HG03521 (cell line): ENCODE measurements around the gene TNNI2.

Source experiments
- ATAC-seq: cut with Tn5 transposase; IDR thresholded peaks from one replicate; pipeline ENCODE4 v1.9.1; 2021; ENCODE audit warnings: mild to moderate bottlenecking, moderate library complexity; ENCODE audit not compliant: unreplicated experiment

TNNI2 gene

DNA sequence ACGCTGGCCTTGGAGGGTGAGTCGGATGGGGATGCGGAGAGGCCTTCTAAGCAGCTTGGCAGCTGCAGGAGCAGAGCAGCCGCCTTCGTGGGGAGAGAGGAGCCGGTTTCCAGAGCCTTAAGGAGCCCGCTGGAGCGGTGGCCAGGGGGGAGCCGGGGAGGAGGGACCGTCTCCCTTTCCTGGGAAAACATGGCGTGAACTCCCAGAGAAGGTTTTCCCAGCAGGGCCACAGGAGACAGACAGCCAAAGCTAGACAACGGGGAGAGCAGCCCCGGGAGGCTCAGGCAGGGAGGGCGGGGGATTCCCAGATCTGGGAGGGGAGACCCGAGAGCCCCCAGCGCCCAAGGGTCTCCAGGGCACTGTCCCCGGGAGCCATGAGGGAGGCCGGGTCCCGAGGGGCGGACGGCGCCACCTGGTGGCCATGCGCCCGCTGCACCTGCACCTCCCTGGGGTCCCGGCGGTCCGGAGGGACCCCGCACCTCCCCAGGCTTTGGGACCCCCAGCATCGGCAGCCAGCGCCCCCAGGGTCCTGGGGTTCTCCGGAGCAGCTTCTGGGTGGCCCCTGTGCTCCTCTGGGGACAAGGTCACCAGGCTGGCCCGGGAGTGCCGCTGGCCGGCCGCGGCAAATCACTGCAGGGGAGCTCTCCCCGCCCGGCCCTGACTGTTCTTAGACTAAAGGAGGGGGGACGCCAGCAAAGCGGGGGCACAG lies 6.4 kb upstream of the TNNI2 start:
- no peak for ATAC-seq

- ATAC-seq, result no peak
Observed at GRCh38 chr11:1832920-1833295, 5.9 kb upstream of the TNNI2 start.

GRCh38 chr11:1834062-1834610 lies 4.6 kb upstream of the TNNI2 start:
- ATAC-seq, result no peak

GRCh38 chr11:1834779-1835670 lies 3.8 kb upstream of the TNNI2 start, which contains the start of gene SYT8:
TSS of gene SYT8 (plus strand) at chr11:1834990. CDS start at chr11:1835106, 116 bp downstream.
- ATAC-seq, result no peak

- no peak for ATAC-seq
Observed at GRCh38 chr11:1835671-1836010, 3.1 kb upstream of the TNNI2 start.

GRCh38 chr11:1836011-1836945 lies 2.5 kb upstream of the TNNI2 start:
- no peak for ATAC-seq

DNA sequence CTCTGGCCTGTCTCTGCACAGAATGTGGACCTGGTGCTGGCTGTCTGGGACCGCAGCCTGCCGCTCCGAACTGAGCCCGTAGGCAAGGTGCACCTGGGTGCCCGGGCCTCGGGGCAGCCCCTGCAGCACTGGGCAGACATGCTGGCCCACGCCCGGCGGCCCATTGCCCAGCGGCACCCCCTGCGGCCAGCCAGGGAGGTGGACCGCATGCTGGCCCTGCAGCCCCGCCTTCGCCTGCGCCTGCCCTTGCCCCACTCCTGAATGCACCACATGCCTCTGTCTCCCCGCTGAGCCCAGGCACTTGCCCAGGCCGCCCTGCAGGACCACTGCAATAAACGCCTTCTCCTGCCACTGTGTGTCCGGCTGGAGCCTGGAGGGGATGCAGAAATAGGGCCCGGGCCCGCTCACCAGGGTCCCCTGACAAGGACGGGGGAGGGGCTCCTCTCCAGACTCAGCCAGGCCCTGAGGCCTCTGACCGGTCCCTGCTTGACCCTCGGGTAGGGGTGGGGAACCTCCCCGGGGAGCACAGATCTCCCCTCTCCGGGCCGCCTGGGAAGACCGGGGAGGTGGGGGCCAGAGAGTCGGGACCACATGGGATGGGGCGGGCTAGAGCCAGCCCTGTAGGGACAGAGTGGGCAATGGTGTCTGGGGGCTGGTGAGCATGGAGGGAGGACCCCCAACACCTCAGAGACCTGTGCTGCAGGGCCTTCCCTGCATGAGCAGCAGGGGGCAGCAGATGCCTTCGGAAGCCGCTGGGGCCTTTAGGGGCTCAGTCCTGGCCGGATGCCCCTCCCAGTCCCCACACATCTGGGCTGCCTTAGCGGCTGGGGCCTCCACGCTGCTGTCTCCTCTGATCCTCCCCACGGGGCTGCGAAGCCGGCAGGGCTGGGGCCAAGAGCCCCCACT lies 1.4 kb upstream of the TNNI2 start:
- peak; percentile 47 for ATAC-seq

GRCh38 chr11:1838077-1838425 lies 730 bp upstream of the TNNI2 start:
- ATAC-seq, result no peak

DNA sequence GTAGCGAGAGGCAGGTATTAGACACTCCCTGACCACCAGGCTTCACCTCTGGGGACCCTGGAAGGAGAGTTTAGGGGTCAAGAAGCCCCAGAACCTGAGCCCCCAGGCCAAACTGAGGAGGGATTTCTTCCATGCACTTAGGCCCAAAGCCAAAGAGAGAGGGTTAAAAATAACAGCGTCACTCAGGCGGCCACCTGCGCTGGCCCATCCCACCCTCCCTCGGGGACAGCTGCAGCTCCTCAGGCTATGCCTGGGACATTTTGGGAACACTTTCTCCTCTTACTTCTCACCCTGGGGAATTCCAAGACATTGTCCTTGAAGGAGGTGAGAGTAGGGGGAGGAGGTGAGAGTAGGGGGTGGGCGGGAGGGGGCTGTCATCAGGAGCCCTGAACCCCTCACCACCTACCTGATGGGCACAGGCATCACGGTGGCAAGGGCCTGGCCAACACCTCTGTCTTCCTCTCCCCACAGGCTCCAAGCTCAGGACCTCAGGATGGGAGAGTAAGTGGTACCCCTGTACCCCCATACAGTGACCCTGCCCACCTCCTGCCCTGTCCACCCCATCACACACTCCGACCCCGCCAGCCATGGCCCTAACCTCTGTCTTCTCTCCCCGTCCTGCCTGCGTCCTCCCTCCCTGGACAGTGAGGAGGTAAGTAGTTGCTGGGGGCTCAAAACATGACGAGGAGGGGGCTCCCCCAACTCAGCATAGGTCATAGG lies 583 bp downstream of the TNNI2 start:
- no peak for ATAC-seq

DNA sequence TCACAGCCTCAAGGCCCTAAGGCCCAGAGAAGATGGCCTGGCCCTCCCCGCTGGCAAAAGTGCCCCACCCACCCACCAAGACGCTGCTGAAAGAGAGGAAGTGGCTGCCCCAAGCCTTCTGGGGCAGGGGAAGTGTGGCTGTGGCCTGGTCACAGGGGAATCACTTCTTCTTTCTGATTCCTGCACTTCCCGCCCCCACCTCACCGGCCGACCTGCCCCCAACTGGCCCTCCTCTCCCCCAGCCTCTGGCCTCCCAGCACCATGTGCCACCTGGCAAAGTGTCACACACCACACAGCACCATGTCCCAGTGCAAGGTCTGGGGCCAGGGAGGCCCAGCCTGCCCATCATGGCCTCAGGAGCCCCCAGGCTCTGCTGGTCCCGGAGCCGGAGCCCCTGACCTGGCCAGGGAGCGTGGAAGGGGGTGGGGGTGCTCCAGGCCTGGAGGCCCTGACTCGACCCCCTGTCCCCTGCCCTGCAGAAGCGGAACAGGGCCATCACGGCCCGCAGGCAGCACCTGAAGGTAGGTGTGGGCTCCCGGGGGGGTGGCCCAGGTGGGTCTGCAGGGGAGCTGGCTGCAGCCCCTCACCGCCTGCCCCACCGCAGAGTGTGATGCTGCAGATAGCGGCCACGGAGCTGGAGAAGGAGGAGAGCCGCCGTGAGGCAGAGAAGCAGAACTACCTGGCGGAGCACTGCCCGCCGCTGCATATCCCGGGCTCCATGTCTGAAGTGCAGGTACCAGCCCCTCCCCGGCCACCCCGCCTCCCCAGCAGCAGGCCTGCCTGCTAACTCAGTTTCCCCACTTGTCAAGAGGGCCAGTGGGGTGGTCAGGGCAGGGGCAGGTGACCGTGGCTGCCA lies 1.4 kb downstream of the TNNI2 start:
- ATAC-seq, result no peak

- ATAC-seq, result no peak
Observed at GRCh38 chr11:1840780-1841480, 2.1 kb downstream of the TNNI2 start.

DNA sequence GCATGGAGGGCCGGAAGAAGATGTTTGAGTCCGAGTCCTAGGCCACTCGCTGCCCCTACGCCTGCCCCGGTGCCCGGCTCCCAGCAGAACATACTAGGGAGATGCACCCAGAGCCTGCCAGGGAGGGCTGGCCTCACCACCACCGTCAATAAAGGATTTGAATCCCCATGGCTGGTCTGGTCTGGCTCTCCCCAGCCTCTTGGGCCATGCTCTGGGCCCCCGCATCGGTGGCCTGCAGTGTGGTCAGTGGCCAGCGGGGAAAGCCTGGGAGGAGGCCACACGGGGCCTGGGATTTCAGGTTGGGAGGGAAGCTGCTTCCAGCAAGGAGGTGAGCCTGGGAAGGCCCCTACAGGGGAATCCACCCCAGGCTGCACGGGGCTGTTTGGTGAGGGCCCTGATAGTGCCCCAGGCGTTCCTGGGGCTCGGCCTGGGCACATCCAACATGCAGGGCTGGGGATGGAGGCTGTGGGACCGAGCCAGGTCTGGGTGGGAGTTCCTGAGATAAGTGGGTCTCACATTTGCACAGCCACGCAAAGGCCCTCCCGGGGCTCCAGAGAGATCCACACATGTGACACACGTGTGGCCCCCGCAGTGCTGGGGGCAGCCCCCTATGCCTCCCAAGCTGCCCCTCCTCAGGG lies 2.8 kb downstream of the TNNI2 start:
- no peak for ATAC-seq

DNA sequence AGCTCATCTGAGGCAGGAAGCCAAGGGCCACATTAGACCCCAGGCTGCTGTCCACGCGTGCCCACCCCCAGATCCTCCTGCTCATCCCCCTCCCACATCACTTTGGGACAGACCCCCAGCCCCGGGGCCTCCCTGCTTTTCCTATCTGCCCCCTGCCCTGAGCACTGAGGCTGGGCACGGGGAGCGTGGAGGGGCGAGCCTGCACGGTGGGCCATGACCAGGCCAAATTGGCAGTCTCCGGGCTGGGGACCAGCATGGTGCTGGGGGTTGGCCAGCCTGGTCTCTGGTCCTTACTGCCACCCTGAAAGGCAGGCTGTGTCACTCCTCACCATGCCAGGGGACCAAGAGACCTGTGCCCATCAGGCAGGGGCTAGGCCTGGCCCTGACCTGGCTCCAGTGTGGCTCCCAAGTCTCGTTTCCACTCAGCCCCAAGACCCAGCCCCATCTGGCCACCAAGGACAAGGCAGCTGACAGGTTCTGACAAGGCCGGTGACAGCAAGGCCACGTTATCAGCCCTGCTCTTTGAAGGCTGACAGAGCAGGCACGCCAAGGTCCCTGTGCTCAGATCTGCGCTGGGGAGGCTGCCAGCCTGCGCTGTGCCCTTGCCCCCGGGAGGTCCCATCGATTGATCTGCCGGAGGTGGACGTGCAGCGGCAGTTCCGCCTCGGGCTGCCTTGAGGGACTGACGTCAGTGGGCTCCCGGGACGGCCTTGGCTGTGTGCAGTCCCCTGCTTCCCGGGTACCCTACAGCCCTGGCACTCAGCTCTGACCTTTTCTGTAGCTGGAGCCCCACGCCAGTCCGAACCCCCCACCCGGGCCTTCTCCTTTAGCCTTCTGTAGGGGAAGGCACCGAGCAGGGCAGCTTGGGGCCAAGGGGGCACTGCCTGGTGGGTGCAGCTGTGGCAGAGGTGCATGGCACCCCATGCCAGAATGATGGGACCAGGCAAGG lies 3.6 kb downstream of the TNNI2 start:
- ATAC-seq, result no peak

DNA sequence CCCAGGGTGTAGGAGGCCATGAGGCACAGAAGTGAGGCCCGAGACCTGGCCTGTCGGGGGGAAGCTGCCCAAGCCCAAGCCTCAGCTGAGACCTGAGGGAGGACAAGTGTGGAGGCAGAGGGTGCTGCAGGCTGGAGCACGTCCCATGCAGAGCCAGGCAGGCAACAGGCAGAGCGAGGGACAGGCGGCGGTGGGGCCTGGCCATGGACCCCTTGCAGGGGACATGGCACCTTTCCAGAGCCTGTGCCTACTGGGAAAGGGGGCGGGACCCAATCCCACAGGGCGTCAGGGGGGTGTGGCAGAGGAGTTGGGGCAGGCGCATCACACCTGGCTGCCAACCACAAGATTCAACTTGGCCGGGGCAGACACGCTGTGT lies 4.3 kb downstream of the TNNI2 start:
- ATAC-seq, result no peak

DNA sequence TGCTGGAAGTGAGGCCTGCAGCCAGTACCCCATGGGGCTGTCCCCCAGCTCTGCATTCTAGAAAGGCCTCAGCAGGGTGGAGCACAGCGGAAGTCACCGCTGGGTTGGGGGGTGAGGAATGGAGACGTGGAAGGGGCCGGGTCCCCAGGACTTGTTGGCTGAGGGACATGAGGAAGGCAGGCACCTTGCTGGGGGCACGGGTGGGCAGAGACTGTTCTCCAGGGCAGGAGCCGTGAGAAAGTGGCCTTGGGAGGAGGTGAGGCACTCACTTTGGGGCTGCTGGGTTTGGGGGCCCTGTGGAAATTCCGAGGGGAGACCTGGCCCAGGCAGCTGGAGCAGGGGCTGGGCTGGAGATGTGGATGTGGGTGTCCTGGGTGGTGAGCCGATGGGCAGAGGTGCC lies 5.0 kb downstream of the TNNI2 start:
- ATAC-seq, result no peak
